Upper lobe of right lung (tissue), 1 donor: ENCODE results near the gene CDC25C. TPM values are rescaled to one million over a fixed set of nuclear protein-coding genes. Genes with fewer than 3 reads are reported as not detected.

Experiments
- ATAC-seq: fragments of 200-7000 bp; cut with Tn5 transposase; one replicate; pipeline ENCODE4 v1.9.1; 2020; ENCODE audit warnings: mild to moderate bottlenecking, moderate library complexity
- DNase-seq: peaks from one replicate; pipeline ENCODE4 v3.0.0-alpha.2; 2020
- H3K27ac ChIP-seq: fragments of 200-600 bp; one replicate; pipeline ENCODE4 v1.8.0; 2022
- H3K27me3 ChIP-seq: fragments of 200-600 bp; one replicate; pipeline ENCODE4 v1.8.0; 2022; ENCODE audit warnings: mild to moderate bottlenecking
- H3K36me3 ChIP-seq: fragments of 200-600 bp; one replicate; pipeline ENCODE4 v1.8.0; 2022
- H3K4me1 ChIP-seq: fragments of 200-600 bp; one replicate; pipeline ENCODE4 v1.8.0; 2022
- H3K4me3 ChIP-seq: fragments of 200-600 bp; one replicate; pipeline ENCODE4 v1.8.0; 2022; ENCODE audit warnings: mild to moderate bottlenecking
- H3K9me3 ChIP-seq: fragments of 200-600 bp; one replicate; pipeline ENCODE4 v1.8.0; 2022
- intact Hi-C: fragments of 100-400 bp; cut with DNase I; formaldehyde crosslinking; loops from one replicate; pipeline ENCODE4 v1.11.0; 2022
- long read RNA-seq: library from polyadenylated mRNA; unstranded; transcript quantifications from one replicate; pipeline ENCODE4 v2.0.0, GENCODE V29; 2021
- total RNA-seq: library from RNA; stranded (reverse); fragmentation: NEBNext Ultra II Directional; extraction: Animal tissue kit (Norgen Biotek cat#: 25700); gene quantifications from one replicate; pipeline ENCODE4 v1.2.1, GENCODE V29; 2021
- TF ChIP-seq, protein P1 (sequence below): fragments of 200-600 bp; IDR thresholded peaks from one replicate; pipeline ENCODE4 v1.8.0; 2022; ENCODE audit warnings: antibody characterized with exemption
- donor health status: DM: no; HTN: yes; CAD: no; lungs with severe emphysema.

The CDC25C gene
- total RNA-seq, result 0.29 TPM
- long read RNA-seq, partial matches to known transcripts, result 0 of 1 reads
- long read RNA-seq, other reads (novel, unspliced or antisense), result 1 of 1 reads

DNA sequence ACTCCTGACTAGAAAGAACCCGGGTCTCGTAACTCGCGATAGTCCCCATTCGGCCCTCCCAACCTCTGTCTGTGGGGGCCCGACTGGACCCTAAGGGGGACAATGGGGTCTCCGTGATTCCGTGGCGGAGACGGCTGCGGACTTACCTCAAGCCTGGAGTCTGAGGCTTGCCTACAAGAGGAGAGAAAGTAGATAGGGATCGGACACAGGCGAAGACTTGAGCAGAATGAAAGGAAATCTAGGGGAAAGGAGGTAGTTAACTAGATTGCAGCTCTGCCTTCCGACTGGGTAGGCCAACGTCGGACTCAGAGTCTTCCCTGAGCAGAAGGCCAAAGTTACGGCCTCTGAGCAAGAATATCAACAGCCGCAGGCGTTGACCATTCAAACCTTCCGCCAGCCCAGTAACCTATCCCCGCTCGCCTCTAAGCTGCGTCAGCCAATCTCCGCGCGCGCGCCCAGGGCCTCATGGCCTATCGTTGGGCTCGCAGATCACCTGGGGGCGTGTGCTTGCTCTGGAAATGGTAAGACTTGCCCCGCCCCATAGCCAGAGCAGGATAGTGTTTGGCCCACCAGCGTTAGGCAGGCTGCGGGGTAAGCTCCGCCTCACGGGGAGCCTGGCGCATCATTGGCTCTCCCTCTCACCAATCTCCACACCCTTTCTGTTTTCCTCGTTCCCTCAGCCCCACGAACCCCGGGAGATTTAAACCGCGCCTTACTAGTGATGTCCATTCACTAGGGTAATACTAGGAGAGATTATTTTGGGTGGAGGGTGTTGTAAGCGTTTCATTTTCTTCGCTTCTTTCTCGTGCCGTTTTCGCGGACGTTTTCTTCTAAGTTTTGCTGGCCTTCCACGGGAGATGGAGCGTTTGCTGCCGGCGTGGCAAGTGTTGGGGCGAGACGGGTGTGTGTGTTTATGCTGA, at the start of gene CDC25C:
Gene CDC25C (minus strand): TSS at position 356 of the 920 bp plus-strand sequence. CDS start 624 bp downstream, outside the sequence.
- Histone ChIP-seq H3K4me3 (peak within 1 kb of the TSS; percentile 50), H3K9me3 (no peaks in the 10 kb centered on the region), H3K36me3 (no peaks in the 10 kb centered on the region), H3K27ac (no peak within 1 kb of the TSS), H3K27me3 (no peaks in the 10 kb centered on the region), H3K4me1 (peaks cover 11% of the 10 kb centered on the region)
- intact Hi-C loops, result no loop called here
- TF ChIP-seq, protein P1, sequence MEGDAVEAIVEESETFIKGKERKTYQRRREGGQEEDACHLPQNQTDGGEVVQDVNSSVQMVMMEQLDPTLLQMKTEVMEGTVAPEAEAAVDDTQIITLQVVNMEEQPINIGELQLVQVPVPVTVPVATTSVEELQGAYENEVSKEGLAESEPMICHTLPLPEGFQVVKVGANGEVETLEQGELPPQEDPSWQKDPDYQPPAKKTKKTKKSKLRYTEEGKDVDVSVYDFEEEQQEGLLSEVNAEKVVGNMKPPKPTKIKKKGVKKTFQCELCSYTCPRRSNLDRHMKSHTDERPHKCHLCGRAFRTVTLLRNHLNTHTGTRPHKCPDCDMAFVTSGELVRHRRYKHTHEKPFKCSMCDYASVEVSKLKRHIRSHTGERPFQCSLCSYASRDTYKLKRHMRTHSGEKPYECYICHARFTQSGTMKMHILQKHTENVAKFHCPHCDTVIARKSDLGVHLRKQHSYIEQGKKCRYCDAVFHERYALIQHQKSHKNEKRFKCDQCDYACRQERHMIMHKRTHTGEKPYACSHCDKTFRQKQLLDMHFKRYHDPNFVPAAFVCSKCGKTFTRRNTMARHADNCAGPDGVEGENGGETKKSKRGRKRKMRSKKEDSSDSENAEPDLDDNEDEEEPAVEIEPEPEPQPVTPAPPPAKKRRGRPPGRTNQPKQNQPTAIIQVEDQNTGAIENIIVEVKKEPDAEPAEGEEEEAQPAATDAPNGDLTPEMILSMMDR, result no peak
- peak; percentile 100 for ATAC-seq
- DNase-seq, result peak; percentile 97

- DNase-seq (no peak), ATAC-seq (no peak)
- Histone ChIP-seq H3K27ac (no peak overlapping the region), H3K27me3 (no peaks in the 10 kb centered on the region), H3K36me3 (peaks cover 48% of the 10 kb centered on the region), H3K4me1 (peaks cover 20% of the 10 kb centered on the region), H3K4me3 (no peak overlapping the region), H3K9me3 (no peaks in the 10 kb centered on the region)
- intact Hi-C loops, result no loop called here
- TF ChIP-seq, protein P1, result no peak
These were observed 41.0 kb upstream of the CDC25C start for GRCh38 chr5:138372653-138373052.

GRCh38 chr5:138372225-138372624, 40.6 kb upstream of the CDC25C start:
- H3K27me3 ChIP-seq, result no peaks in the 10 kb centered on the region
- DNase-seq, result no peak
- intact Hi-C loops, result no loop called here
- ATAC-seq, result no peak
- no peak overlapping the region for H3K4me3 ChIP-seq
- H3K27ac ChIP-seq, result no peak overlapping the region
- peaks cover 44% of the 10 kb centered on the region for H3K36me3 ChIP-seq
- TF ChIP-seq, protein P1, result no peak
- no peaks in the 10 kb centered on the region for H3K9me3 ChIP-seq
- H3K4me1 ChIP-seq, result peaks cover 24% of the 10 kb centered on the region

- DNase-seq (no peak), ATAC-seq (peak; percentile 10)
- TF ChIP-seq, protein P1, result no peak
- no peak overlapping the region for H3K4me3 ChIP-seq
- H3K4me1 ChIP-seq, result peaks cover 31% of the 10 kb centered on the region
- intact Hi-C loops, result no loop called here
- H3K9me3 ChIP-seq, result no peaks in the 10 kb centered on the region
- no peak overlapping the region for H3K27ac ChIP-seq
- no peaks in the 10 kb centered on the region for H3K27me3 ChIP-seq
- peaks cover 36% of the 10 kb centered on the region for H3K36me3 ChIP-seq
These were observed 39.9 kb upstream of the CDC25C start for GRCh38 chr5:138371454-138371853.

DNA sequence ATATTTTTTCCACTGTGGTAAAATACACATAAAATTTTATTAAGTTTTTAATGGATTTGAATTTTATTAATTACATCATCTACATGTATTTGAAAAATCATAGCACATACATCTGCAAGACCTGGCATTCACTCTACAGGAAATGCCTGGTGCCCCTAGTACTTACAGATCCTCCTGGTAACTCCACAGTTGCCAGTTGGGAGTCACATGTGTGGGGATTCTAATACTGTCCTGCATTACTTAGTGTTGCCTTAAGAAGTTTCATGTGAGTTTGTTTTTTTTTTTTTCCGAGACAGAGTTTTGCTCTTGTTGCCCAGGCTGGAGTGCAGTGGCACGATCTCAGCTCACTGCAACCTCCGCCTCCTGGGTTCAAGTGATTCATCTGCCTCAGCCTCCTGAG, 38.9 kb upstream of the CDC25C start:
- H3K4me3 ChIP-seq, result no peak overlapping the region
- peaks cover 33% of the 10 kb centered on the region for H3K4me1 ChIP-seq
- intact Hi-C loops, result no loop called here
- TF ChIP-seq, protein P1, result no peak
- DNase-seq (no peak), ATAC-seq (peak; percentile 30)
- H3K27me3 ChIP-seq, result no peaks in the 10 kb centered on the region
- peak overlapping the region; percentile 34 for H3K27ac ChIP-seq
- H3K36me3 ChIP-seq, result peaks cover 27% of the 10 kb centered on the region
- no peaks in the 10 kb centered on the region for H3K9me3 ChIP-seq
